Activated CD4-positive, alpha-beta T cell treated with anti-CD3 and anti-CD28 coated beads, Interleukin-2, amount 50 U/mL, for 24 hours (primary cell): ENCODE data around the gene SKI.

Experiments
- DNase-seq, 2 donors: peaks; one replicate each; pipeline ENCODE4 v3.0.0-alpha.2; 2020; ENCODE audit warnings: low read depth in 1 of 2, low spot score in 1 of 2

SKI gene

GRCh38 chr1:2335721-2336455 is 107.8 kb downstream of the SKI start:
- no peak for DNase-seq

GRCh38 chr1:2336499-2336898 is 108.4 kb downstream of the SKI start:
- DNase-seq = no peak

DNA sequence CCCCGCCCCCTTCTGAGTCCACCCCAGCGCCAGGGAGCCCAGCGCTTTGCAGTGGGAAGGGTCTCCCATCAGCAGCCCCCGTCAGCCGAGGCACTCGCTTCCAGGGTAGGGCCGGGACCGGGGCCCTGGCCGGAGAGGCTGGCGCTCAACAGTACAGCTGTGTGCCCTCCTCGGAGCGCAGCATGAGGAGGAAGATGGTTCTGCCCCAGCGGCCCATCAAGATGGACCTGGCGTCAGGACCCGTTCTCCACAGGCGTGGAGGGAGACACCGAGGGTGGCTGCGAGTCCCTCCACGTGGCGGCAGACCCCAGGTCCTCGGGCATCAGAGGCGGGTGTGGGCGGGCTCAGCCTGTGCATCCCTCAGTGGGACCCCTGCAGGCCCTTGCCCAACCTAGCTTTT is 109.0 kb downstream of the SKI start:
- DNase-seq = no peak

- no peak for DNase-seq
These were observed 109.4 kb downstream of the SKI start for GRCh38 chr1:2337501-2337900.

DNA sequence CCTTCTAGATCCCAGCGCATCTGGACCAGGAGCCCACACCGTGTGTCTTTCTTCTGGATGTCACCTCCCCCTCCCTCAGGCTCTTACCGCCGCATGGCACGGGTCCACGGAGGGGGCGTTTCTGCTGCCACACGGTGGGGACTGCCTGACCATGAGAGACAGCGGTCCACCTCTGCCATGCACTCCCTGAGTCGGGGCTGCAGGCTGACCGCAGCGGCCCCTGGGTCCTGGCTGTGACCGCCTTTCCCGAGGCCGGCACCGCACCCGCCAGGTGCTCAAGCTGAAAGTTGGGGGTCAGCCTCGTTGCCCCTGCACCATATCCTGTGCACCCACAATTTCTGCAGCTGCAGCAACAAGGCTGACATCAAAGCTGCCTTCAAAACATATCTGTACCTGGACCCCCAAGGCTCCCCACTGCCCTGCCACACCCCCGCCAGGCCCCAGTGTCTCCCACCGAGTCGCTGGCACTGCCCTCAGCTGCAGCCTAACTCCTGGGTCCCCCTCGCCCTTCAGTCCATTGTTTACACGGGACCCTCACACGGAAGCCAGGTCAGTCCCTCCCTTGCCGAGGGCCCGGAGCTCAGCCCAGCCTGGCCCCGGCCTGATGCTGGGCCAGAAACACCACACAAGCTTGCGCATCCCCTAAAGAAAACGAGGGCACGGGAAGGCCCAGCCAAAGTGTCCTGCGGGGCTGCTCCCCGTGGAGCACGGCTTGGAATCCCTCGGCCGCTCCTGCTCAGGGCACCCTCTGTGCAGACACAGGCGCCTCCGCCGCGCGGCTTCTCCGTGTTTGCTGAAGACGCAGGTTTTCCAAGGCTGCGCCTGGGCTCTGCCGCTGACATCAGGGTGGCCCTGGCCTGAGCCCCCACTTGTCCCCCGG is 111.3 kb downstream of the SKI start:
- no peak for DNase-seq

DNA sequence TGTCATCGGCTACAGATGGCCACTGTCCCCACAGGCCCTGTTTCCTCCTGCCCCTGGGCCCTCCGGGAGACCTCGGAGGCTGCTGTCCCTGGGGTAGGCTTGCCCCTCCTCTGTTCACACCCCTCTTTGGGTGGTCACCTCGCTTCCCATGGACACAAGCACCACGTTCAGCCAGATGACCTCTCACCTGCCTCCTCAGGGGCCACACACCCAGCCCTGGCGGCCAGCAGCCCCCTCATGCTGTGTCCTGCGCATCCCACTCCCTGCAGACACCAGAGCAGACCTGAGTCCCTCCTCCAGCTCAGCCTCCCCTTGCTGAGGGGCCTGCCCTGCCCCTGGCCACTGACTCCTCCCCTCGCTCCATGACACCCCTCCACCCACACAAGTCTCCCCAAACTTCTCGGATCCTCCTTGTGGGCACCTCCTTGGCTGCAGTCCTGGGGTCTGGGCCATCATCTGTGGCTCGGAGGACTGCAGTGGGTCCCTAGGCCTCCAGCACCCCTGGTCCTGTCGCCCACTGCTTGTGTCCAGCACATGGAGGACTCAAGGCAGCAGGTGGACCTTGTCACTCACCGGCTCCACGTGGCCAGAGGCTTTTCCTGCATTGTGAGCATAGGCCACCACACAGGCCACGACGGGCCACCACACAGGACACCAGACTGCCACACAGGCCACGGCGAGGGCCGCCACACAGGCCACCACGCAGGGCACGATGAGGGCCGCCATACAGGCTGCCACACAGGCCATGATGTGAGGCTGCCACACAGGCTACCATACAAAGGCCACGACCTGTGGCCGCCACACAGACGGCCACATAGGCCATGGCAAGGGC is 112.2 kb downstream of the SKI start:
- DNase-seq = no peak

DNA sequence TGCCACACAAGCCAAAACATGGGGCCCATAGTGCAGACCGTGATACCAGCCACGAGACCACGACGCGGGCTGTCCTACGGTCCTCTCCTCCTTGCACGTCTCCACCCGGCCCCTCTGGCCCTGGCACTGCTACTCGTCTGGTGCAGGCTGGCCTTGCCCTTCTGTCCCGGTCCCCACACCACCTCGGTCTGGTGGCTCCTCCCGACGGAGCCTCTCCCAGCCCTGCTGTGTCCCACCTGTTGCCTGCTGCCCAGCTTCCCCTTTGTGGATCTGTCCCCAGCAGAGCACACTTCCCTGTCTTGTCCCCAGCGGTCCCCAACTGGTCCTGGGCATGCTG is 112.8 kb downstream of the SKI start:
- no peak for DNase-seq

DNA sequence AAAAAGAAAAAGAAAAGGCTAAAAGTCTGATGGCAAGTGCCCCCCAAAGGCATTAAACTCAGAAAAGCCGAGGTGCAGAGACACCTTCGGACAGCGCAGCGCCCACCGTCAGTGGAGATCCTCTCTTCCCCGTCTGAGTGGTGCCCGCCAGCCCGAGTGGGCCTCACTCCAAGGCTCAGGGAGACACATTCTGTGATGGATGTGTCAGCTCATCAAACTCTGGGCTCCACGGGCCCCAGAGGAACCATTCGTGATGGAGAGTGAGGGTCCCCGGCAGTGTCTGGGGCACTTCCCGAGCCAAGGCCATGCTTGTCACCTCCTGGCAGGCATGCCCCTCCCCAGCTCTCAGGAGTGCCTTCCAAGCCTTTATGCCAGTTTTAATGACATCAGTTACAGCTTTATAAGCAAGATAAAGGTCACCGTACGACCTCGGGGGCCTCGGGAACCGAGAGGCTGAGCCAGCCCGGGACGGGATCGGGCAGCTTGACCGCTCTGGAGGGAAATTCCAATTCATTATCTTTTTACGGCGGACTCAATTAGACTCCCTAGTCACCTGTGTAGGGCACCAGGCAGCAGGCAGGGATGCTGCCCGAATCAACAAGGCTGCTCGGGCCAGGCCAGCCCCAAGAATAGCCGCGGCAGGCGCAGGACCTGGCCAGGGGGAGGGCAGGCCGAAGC is 113.7 kb downstream of the SKI start:
- no peak for DNase-seq

DNA sequence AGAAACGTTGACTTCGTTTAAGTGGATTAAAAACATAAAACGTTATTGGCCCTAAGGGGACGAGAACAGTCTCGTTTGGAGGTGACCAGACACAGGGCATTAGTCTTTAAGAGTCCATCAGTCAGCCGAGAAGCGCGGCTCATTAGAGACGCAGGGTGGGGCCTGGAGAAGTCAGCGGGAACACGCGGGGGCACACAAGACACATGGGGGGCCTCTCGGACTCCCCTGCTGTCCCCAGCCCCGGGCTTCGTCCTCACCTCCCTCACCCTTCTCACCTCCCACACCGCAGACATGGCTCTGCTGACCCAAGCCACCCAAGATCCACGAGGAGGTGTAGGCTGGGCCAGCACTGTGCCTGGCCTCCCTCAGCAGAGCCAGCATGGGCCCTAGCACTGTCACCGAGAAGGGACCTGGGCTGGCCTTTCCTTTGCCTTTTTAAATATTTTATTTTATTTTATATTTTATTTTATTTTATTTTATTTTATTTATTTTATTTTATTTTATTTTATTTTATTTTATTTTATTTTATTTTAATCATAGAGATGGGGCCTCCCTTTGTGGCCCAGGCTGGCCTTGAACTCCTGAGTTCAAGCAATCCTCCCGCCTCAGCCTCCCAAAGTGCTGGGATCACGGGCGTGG is 114.4 kb downstream of the SKI start:
- no peak for DNase-seq

- DNase-seq = no peak
These were observed 115.2 kb downstream of the SKI start for GRCh38 chr1:2343023-2343935.

- no peak for DNase-seq
These were observed 116.1 kb downstream of the SKI start for GRCh38 chr1:2344121-2344681.

GRCh38 chr1:2344744-2345296 is 116.7 kb downstream of the SKI start:
- no peak for DNase-seq

GRCh38 chr1:2345297-2346075 is 117.4 kb downstream of the SKI start:
- DNase-seq = no peak

DNA sequence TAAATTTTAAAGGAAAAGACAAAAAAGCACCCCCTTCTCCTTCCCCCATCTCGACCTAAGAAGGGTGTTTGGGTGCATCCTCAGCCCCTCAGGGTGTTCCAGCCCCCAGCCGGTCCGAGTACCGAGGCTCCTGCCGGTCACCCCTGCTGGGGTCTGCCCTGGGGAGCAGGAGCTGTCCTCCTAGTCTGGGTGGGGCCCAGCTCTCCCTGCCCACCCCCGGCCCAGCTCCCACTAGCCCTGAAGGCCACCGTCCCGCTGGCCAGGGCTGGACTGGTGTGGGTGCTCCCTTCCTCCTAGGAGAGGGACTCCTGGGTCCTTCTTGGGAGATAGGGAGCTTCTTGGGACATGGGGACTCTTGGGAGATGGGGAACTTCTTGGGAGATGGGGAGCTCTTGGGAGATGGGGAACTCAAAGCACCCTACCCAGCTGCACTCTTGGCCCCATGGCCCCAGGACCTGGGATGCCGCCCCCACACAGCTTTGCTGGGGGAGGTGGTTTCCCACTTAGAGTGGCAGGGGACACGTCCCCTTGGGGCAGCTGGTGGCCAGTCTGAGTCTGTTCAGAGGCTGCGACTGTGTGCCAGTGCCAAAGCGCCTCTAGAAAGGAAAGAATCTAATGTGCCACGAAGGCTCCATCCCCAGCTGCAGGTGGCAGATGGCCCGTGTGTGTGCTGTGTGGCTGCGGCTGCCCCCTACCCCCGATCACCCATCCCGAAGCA is 118.7 kb downstream of the SKI start:
- no peak for DNase-seq

- DNase-seq = no peak
These were observed 119.3 kb downstream of the SKI start for GRCh38 chr1:2347409-2347785.

- DNase-seq = no peak
These were observed 119.8 kb downstream of the SKI start for GRCh38 chr1:2347896-2348295.
